Dermis blood vessel endothelial cell (primary cell): ENCODE measurements around the gene ROMO1. TPM values are rescaled to one million over a fixed set of nuclear protein-coding genes. Genes with fewer than 3 reads are reported as not detected.

Experiments
- DNase-seq: peaks from one replicate; pipeline ENCODE4 v3.0.0; 2010
- total RNA-seq: library from RNA; depleted of rRNA; stranded (reverse); fragments of >200 nt; gene quantifications from 2 replicates; pipeline ENCODE4 v1.2.3, GENCODE V29; 2014

Gene ROMO1
- 104 and 241 TPM in 2 replicates for total RNA-seq

- DNase-seq: peak; percentile 89
Observed at GRCh38 chr20:35699127-35699956, at the start of gene ROMO1, which contains the start of gene NFS1. Gene ROMO1, plus strand, starts transcription at chr20:35699405. Its CDS starts 228 bp downstream, at chr20:35699633. Gene NFS1, minus strand, starts transcription at chr20:35699352. Its CDS starts 64 bp downstream, at chr20:35699288.

- DNase-seq: no peak
Observed at GRCh38 chr20:35650632-35651031, 48.6 kb upstream of the ROMO1 start.

GRCh38 chr20:35651958-35652357, 47.2 kb upstream of the ROMO1 start:
- no peak for DNase-seq

- DNase-seq: no peak
Observed at GRCh38 chr20:35652641-35653429, 46.4 kb upstream of the ROMO1 start.

- DNase-seq: no peak
Observed at GRCh38 chr20:35653430-35653734, 45.8 kb upstream of the ROMO1 start.

GRCh38 chr20:35653893-35654292, 45.3 kb upstream of the ROMO1 start:
- DNase-seq: no peak

- no peak for DNase-seq
Observed at GRCh38 chr20:35654415-35654814, 44.8 kb upstream of the ROMO1 start.

- peak; percentile 4 for DNase-seq
Observed at GRCh38 chr20:35657271-35657670, 41.9 kb upstream of the ROMO1 start.

- DNase-seq: no peak
Observed at GRCh38 chr20:35660122-35660937, 38.9 kb upstream of the ROMO1 start.

- no peak for DNase-seq
Observed at GRCh38 chr20:35661053-35661452, 38.2 kb upstream of the ROMO1 start.

GRCh38 chr20:35661908-35662307, 37.3 kb upstream of the ROMO1 start:
- DNase-seq: peak; percentile 30

- peak; percentile 5 for DNase-seq
Observed at GRCh38 chr20:35662551-35662950, 36.7 kb upstream of the ROMO1 start.

- peak; percentile 57 for DNase-seq
Observed at GRCh38 chr20:35663516-35664465, 35.4 kb upstream of the ROMO1 start.

- DNase-seq: peak; percentile 96
Observed at GRCh38 chr20:35664466-35665206, 34.6 kb upstream of the ROMO1 start, which contains the start of the genes CPNE1 and RBM12. Gene CPNE1, minus strand, starts transcription at chr20:35664900. Its CDS starts 31,977 bp downstream, at chr20:35632923. Gene RBM12, minus strand, starts transcription at chr20:35664900. Its CDS starts 9,578 bp downstream, at chr20:35655322.

GRCh38 chr20:35665949-35666288, 33.3 kb upstream of the ROMO1 start:
- no peak for DNase-seq

- DNase-seq: no peak
Observed at GRCh38 chr20:35669221-35669620, 30.0 kb upstream of the ROMO1 start.

- no peak for DNase-seq
Observed at GRCh38 chr20:35669681-35670080, 29.5 kb upstream of the ROMO1 start.

GRCh38 chr20:35673884-35674283, 25.3 kb upstream of the ROMO1 start:
- no peak for DNase-seq

GRCh38 chr20:35674921-35675320, 24.3 kb upstream of the ROMO1 start:
- no peak for DNase-seq

- DNase-seq: no peak
Observed at GRCh38 chr20:35680452-35681183, 18.6 kb upstream of the ROMO1 start.
